Stimulated activated CD4-positive, alpha-beta T cell treated with anti-CD3 and anti-CD28 coated beads, TNF-alpha, amount 100 ng/mL, for 4 hours (primary cell): Measurements from ENCODE around the gene ARX.

Source experiments
- DNase-seq, 3 experiments: peaks; one replicate each; pipeline ENCODE4 v3.0.0-alpha.2; 2020; ENCODE audit warnings: low read depth in 3 of 3

The ARX gene

GRCh38 chrX:25016938-25017598 is 1.3 kb upstream of the ARX start:
- DNase-seq = no peak

DNA sequence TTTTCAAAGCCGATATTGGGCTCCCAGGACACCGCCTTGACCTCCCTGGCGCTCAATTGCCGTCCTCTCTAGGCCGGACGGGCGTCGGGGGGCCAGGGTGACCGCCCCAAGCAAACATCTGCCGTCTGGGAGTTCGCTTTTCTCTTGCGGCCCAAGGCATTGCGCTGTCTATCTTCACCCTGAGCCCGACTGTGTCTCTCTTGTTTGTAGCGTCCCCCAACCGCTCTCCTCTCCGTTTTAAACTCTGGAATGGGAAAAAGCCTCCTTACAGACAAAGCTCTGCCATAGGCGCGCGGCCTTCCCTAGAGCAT is 551 bp upstream of the ARX start:
- no peak for DNase-seq

DNA sequence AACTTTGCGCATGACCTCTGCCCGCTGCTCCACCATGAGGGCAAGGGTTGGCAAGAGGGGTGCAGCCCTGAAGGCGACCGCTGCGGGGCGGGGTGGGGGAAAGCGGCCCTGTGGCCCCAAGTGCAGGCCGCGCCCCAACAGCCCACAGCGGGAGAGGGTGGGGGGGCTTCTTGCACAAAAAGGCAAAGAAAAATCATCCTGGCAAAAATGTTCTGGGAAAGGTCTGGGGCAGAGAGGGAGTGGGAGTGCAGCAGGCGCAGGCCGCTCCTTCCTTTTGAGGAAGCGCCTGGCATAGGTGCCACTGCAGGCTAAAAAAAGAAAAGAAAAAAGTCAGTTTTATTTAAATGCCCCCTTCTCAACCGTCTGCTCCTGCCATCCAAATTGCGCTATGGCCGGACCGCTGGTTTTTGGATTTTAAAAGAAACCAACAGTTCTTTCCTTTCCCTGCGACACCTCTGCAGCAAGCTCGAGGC is 1.4 kb downstream of the ARX start:
- no peak for DNase-seq

DNA sequence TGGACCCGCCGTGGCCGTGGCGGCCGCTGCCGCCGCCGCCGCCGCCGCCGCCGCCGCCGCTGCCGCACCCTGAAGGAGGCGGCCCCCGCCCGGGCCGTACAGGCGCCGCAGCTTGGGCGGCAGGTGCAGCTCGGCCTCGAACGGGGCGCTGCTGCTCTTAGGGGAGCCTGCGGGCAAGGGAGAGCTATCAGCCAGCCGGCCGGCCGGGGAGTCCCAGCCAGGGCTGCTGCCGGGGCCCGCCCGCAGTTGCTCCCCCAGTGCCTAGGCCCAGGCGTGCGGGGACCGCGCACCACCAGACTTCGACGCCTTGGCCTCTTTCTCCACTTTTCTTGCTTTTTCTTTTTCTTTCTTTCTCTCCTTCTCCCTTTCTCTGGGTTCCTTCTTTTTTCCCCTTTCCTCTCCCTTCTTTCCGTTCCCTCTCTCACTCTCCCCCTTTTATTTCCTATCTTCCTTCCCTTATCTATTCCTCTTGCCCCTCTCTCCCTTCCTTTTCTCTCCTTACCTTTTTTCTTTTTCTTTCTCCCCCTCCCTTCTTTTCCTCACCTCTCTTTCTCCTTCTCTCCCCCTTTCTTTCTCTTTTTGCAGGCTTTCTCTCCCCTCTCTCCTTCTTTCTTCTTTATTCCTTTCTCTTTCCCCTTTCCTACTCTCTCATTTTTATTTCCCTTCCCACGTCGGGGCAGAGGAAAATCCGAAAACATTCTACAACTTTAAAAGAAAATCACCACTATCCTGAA is 2.0 kb downstream of the ARX start:
- no peak for DNase-seq

GRCh38 chrX:25012793-25013631 is 2.8 kb downstream of the ARX start:
- DNase-seq = no peak

DNA sequence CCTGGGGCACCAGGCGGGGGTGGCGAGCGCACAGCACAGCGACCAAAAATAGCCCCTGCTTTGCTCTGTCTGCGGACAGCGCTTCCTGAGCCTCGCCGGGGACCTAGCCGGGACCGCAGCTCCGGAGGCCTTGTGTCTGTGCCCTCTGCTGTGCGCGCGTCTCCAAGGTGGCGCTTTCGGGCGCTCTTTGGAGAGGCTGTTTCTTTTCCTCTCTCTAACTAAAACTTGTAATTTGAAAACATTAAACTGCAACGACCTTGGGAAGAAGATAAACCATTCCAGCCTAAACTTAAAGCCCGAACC is 3.4 kb downstream of the ARX start:
- no peak for DNase-seq

- DNase-seq = no peak
These were observed 4.0 kb downstream of the ARX start for GRCh38 chrX:25011589-25012432.

GRCh38 chrX:25010784-25011588 is 4.8 kb downstream of the ARX start:
- DNase-seq = no peak

GRCh38 chrX:25009407-25009806 is 6.4 kb downstream of the ARX start:
- no peak for DNase-seq

DNA sequence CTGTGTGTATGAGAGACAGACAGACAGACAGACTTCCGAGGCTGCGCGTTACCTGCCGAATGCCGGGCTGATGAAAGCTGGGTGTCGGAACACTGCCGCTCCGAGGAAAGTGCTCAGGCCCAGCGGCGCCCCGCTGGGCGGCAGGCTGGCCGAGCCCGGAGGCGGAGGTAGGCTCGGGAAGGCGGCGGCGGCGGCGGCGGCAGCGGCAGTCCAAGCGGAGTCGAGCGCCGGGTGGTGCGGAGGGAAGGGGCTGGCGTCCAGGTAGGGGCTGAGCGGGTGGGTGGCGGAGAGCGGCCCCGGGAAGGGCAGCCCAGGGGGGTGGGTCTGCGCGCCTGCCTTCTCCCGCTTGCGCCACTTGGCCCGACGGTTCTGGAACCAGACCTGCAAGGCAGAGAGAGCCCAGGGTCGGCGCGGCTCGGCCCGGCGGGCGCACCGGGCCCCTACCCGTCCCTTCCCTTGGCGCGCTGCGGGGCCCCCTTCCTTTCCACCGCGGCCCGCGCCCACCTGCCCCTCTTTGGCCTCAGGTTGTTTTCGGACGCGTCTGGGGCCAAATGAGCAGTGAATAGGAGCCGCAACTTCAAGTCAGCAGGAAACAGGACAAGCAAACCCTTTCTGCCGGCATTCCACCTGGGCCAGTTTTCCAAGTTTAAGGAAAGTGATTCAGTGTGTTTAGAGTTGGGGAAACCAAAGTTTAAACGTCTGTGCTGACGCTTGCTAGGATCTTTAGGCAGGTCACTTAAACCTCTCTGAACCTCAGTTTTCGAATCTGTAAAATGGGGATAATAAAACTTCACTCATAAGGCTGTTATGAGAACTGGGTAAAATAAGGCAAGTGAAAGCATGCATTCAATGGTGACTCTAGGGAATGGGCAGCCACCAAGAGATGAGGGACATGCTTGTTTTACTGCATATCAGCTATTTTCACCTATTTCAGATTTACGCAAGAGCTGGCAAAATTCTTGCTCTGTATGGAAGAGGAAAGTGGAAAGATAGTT is 8.4 kb downstream of the ARX start:
- no peak for DNase-seq

DNA sequence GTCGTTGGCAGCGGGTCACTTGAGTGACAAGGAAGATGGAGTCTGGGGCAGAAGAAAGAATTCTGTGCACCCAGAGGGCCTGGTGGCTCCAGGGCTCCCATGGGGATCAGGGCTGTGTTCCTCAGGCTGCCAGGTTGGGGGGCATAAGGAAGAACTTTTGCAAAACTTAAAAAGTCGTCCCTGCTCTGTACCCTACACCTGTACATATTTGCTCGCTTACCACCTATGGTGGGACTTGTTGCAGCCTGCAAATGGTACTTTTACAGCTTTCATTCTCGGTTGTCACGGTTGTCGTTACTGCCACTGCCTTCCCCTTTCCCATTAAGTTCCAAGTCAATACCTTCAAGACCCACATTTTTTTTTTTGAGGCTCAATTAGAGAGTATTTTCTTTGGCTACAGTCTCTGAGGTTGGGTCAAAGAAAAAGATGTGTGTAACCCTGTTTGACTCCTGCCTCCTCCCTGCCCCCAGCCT is 9.1 kb downstream of the ARX start:
- DNase-seq = no peak

- DNase-seq = no peak
These were observed 10.2 kb downstream of the ARX start for GRCh38 chrX:25005382-25006185.

DNA sequence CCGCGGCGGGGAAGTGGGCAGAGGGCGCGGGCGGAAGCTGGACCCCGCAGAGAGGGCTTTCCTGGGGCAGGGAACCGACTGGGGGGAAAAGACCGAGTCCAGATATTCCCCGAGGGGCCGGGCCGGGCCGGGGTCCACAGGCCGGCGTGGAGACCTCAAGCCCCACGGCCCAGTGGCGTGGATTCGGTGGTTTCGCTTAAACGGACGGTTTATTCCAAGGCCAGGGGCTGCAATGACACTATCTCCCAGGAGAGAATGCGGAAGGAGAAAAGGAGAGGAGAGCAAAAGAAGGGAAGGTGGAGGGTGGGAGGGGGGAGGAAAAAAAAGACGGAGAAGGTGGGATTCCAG is 10.8 kb downstream of the ARX start:
- DNase-seq = no peak

DNA sequence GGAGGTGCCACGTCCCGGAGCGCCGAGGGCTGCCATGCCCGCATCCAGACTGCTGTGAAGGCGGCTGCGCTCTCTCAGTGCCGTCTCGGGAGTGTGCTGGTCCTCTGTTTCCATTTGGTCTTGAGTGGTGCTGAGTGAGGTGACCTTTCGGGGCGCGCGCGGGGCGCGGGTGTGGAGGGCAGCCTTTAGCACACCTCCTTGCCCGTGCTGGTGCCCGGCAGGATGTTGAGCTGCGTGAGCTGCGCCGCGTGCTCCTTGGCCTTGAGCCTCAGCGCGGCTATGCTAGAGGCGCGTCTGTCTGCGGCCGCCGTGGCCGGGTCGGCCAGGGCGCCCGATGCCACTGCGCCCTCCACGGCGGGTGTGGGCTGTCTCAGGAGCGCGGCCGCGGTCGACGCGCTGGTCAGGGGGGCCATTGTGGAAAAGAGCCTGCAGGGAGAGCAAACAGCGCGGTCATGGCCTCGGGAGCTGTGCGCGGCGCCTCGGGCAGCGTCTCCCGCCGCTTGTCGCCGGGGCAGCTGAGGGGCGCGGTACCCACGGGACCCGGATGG is 11.2 kb downstream of the ARX start:
- no peak for DNase-seq

GRCh38 chrX:25004040-25004439 is 11.7 kb downstream of the ARX start:
- no peak for DNase-seq

- DNase-seq = no peak
These were observed 12.5 kb downstream of the ARX start for GRCh38 chrX:25003066-25003849.

DNA sequence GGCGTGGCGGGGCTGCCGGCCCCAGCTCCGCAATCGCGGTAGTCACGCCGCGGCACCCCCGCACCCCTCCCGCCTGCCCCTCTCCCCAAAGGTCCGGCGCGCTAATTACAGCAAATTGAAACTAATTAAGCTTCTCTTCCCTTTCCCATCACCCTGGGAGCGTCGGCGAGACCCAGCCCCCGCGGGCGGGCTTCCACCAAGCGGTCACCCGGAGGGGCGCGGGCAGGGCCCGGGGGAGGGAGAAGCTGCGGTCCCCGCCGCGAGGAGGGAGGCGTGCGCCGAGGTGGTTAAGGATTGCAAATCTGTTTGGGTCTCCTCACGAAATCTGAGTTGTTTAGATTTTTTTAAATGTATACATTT is 13.1 kb downstream of the ARX start:
- DNase-seq = no peak
